Smooth muscle cell (in vitro differentiated cells): Measurements from ENCODE around the gene NYAP2. TPM values are rescaled to one million over a fixed set of nuclear protein-coding genes. Genes with fewer than 3 reads are reported as not detected.

Experiments used
- DNase-seq: peaks from one replicate; lab custom pipeline; 2025; ENCODE audit not compliant: unreplicated experiment; lab: John Stamatoyannopoulos, UW
- H2AFZ ChIP-seq: fragments of 200-600 bp; sonication (generic); 2 replicates; pipeline ENCODE4 v1.6.0; 2016; ENCODE audit warnings: antibody characterized with exemption, low read depth, mild to moderate bottlenecking
- H3F3A ChIP-seq: fragments of 200-600 bp; sonication (generic); 2 replicates; pipeline ENCODE4 v1.6.0; 2017; ENCODE audit warnings: antibody characterized with exemption, low read depth
- H3K27ac ChIP-seq: fragments of 200-600 bp; sonication (generic); 2 replicates; pipeline ENCODE4 v1.5.1; 2016; ENCODE audit warnings: low read depth, mild to moderate bottlenecking
- H3K27me3 ChIP-seq: fragments of 200-600 bp; sonication (generic); 2 replicates; pipeline ENCODE4 v1.6.1; 2016; ENCODE audit warnings: low read depth, mild to moderate bottlenecking
- H3K36me3 ChIP-seq: fragments of 200-600 bp; sonication (generic); 2 replicates; pipeline ENCODE4 v1.5.1; 2016; ENCODE audit warnings: low read depth
- H3K4me1 ChIP-seq: fragments of 200-600 bp; sonication (generic); 2 replicates; pipeline ENCODE4 v1.5.1; 2016; ENCODE audit warnings: low read depth
- H3K4me2 ChIP-seq: fragments of 200-600 bp; sonication (generic); 2 replicates; pipeline ENCODE4 v1.6.0; 2016; ENCODE audit warnings: mild to moderate bottlenecking
- H3K4me3 ChIP-seq: fragments of 200-600 bp; sonication (generic); 2 replicates; pipeline ENCODE4 v1.5.1; 2016; ENCODE audit warnings: mild to moderate bottlenecking
- H3K79me2 ChIP-seq: fragments of 200-600 bp; sonication (generic); 2 replicates; pipeline ENCODE4 v1.6.0; 2016; ENCODE audit warnings: low read depth, mild to moderate bottlenecking
- H3K9ac ChIP-seq: fragments of 200-600 bp; sonication (generic); 2 replicates; pipeline ENCODE4 v1.6.0; 2016; ENCODE audit warnings: low read depth
- H3K9me3 ChIP-seq: fragments of 200-600 bp; sonication (generic); replicated peaks from 2 replicates; pipeline ENCODE4 v1.5.1; 2016; ENCODE audit warnings: low read depth
- H4K20me1 ChIP-seq: fragments of 200-600 bp; sonication (generic); 2 replicates; pipeline ENCODE4 v1.6.0; 2016; ENCODE audit warnings: low read depth
- CTCF ChIP-seq: fragments of 200-600 bp; sonication (generic); IDR thresholded peaks from 2 replicates; pipeline ENCODE4 v1.5.1; 2017; ENCODE audit warnings: borderline replicate concordance, mild to moderate bottlenecking, antibody characterized with exemption; ENCODE audit not compliant: insufficient read depth, poor library complexity, severe bottlenecking
- WGBS: methylation state at CpG from one replicate; pipeline ENCODE4 v1.1.7; 2016; ENCODE audit warnings: low lambda C conversion rate; 5-methylcytosine and 5-hydroxymethylcytosine counted together
- polyA plus RNA-seq: library from polyadenylated mRNA; unstranded; fragments of >200 nt; fragmentation: Nextera tagmentation; extraction: Ambion mirVana; gene quantifications from 2 replicates; pipeline ENCODE4 v1.2.1, GENCODE V29; 2016
- total RNA-seq: library from RNA; depleted of rRNA; stranded (reverse); fragments of >200 nt; gene quantifications from 2 replicates; pipeline ENCODE4 v1.2.3, GENCODE V29; 2014

NYAP2 gene
- total and polyA plus RNA-seq, 2 experiments from 2014 or later: not detected

GRCh38 chr2:225414902-225415301 is 15.4 kb downstream of the NYAP2 start:
- Histone ChIP-seq H2AFZ (no peak overlapping the region), H3K4me3 (no peak overlapping the region), H3F3A (no peaks in the 10 kb centered on the region), H3K9me3 (no peaks in the 10 kb centered on the region), H3K79me2 (no peaks in the 10 kb centered on the region), H4K20me1 (no peaks in the 10 kb centered on the region), H3K27ac (no peak overlapping the region), H3K36me3 (no peaks in the 10 kb centered on the region), H3K27me3 (no peaks in the 10 kb centered on the region), H3K4me1 (no peaks in the 10 kb centered on the region), H3K9ac (no peak overlapping the region), H3K4me2 (no peak overlapping the region)
- DNase-seq: no peak
- no peak for TF ChIP-seq CTCF
- 73% methylated on average over 1 of the region's 1 CpG for WGBS

GRCh38 chr2:225415341-225415740 is 15.8 kb downstream of the NYAP2 start:
- Histone ChIP-seq H3K27ac (no peak overlapping the region), H3K36me3 (no peaks in the 10 kb centered on the region), H2AFZ (no peak overlapping the region), H3F3A (no peaks in the 10 kb centered on the region), H3K4me2 (no peak overlapping the region), H3K27me3 (no peaks in the 10 kb centered on the region), H3K9me3 (no peaks in the 10 kb centered on the region), H3K4me1 (no peaks in the 10 kb centered on the region), H4K20me1 (no peaks in the 10 kb centered on the region), H3K4me3 (no peak overlapping the region), H3K79me2 (no peaks in the 10 kb centered on the region), H3K9ac (no peak overlapping the region)
- WGBS: 91% methylated on average over 2 of the region's 2 CpGs
- TF ChIP-seq CTCF: no peak
- DNase-seq: no peak

- WGBS: 85% methylated on average over 2 of the region's 2 CpGs
- H3K27me3 ChIP-seq: no peaks in the 10 kb centered on the region
- H3F3A ChIP-seq: no peaks in the 10 kb centered on the region
- H3K36me3 ChIP-seq: no peaks in the 10 kb centered on the region
- H3K4me3 ChIP-seq: no peak overlapping the region
- no peak overlapping the region for H3K27ac ChIP-seq
- TF ChIP-seq CTCF: no peak
- H3K4me2 ChIP-seq: no peak overlapping the region
- H3K4me1 ChIP-seq: no peaks in the 10 kb centered on the region
- no peaks in the 10 kb centered on the region for H3K79me2 ChIP-seq
- no peak overlapping the region for H2AFZ ChIP-seq
- H3K9me3 ChIP-seq: no peaks in the 10 kb centered on the region
- H3K9ac ChIP-seq: no peak overlapping the region
- no peaks in the 10 kb centered on the region for H4K20me1 ChIP-seq
- no peak for DNase-seq
These were observed 16.3 kb downstream of the NYAP2 start for GRCh38 chr2:225415792-225416191.

- 93% methylated on average over 3 of the region's 3 CpGs for WGBS
These were observed 17.3 kb downstream of the NYAP2 start for GRCh38 chr2:225416616-225417367.

More at GRCh38 chr2:225416616-225417367, 17.3 kb downstream of the NYAP2 start:
- Histone ChIP-seq H3F3A (no peaks in the 10 kb centered on the region), H3K27ac (no peak overlapping the region), H3K9ac (no peak overlapping the region), H3K9me3 (no peaks in the 10 kb centered on the region), H3K79me2 (no peaks in the 10 kb centered on the region), H3K4me3 (no peak overlapping the region), H3K36me3 (no peaks in the 10 kb centered on the region), H3K4me2 (no peak overlapping the region), H2AFZ (no peak overlapping the region), H4K20me1 (no peaks in the 10 kb centered on the region), H3K4me1 (no peaks in the 10 kb centered on the region), H3K27me3 (no peaks in the 10 kb centered on the region)
- no peak for TF ChIP-seq CTCF
- DNase-seq: no peak
